SK-N-SH treated with all-trans-retinoic acid at 6 μM for 48 hours (cell line): ENCODE results near the gene PLEKHM3.

Experiments
- ATAC-seq: fragments of 200-7000 bp; cut with Tn5 transposase; 3 replicates; pipeline ENCODE4 v1.9.1; 2020; ENCODE audit warnings: mild to moderate bottlenecking, moderate library complexity
- ARNTL ChIP-seq: fragments of 450-650 bp; formaldehyde crosslinking; IDR thresholded peaks from 2 replicates; pipeline ENCODE4 v1.5.0; 2020; ENCODE audit warnings: low read depth, mild to moderate bottlenecking, moderate library complexity, borderline replicate concordance
- BACH2 ChIP-seq: fragments of 250-450 bp; sonication (Bioruptor Pico); IDR thresholded peaks from 2 replicates; pipeline ENCODE4 v1.9.0; 2021; ENCODE audit warnings: mild to moderate bottlenecking, borderline replicate concordance
- CSDC2 ChIP-seq: fragments of 250-450 bp; sonication (Bioruptor Pico); IDR thresholded peaks from 2 replicates; pipeline ENCODE4 v1.5.0; 2020; ENCODE audit warnings: mild to moderate bottlenecking, moderate library complexity
- ESRRG ChIP-seq: fragments of 250-450 bp; sonication (Bioruptor Pico); IDR thresholded peaks from 2 replicates; pipeline ENCODE4 v1.6.1; 2021; ENCODE audit warnings: mild to moderate bottlenecking
- OSR1 ChIP-seq: fragments of 250-450 bp; sonication (Bioruptor Pico); IDR thresholded peaks from 2 replicates; pipeline ENCODE4 v1.8.0; 2022; ENCODE audit warnings: moderate library complexity, mild to moderate bottlenecking, inconsistent platforms
- PATZ1 ChIP-seq: fragments of 250-450 bp; sonication (Bioruptor Pico); IDR thresholded peaks from 2 replicates; pipeline ENCODE4 v1.8.0; 2020; ENCODE audit warnings: mild to moderate bottlenecking, moderate library complexity, borderline replicate concordance
- PPARA ChIP-seq: fragments of 250-450 bp; sonication (Bioruptor Pico); IDR thresholded peaks from 2 replicates; pipeline ENCODE4 v1.5.0; 2020; ENCODE audit warnings: mild to moderate bottlenecking, borderline replicate concordance
- RARB ChIP-seq: fragments of 250-450 bp; sonication (Bioruptor Pico); IDR thresholded peaks from 2 replicates; pipeline ENCODE4 v1.8.0; 2021; ENCODE audit warnings: mild to moderate bottlenecking, moderate library complexity
- SNAI2 ChIP-seq: fragments of 250-450 bp; sonication (Bioruptor Pico); IDR thresholded peaks from 2 replicates; pipeline ENCODE4 v1.5.0; 2020; ENCODE audit warnings: mild to moderate bottlenecking, moderate library complexity
- TCF4 ChIP-seq: fragments of 250-450 bp; sonication (Bioruptor Pico); IDR thresholded peaks from 2 replicates; pipeline ENCODE4 v1.8.0; 2021; ENCODE audit warnings: mild to moderate bottlenecking, moderate library complexity, borderline replicate concordance
- TOX ChIP-seq: fragments of 250-450 bp; sonication (Bioruptor Pico); IDR thresholded peaks from 2 replicates; pipeline ENCODE4 v1.8.0; 2021; ENCODE audit warnings: mild to moderate bottlenecking, moderate library complexity, borderline replicate concordance
- ZC3H10 ChIP-seq: fragments of 250-450 bp; sonication (Bioruptor Pico); IDR thresholded peaks from 2 replicates; pipeline ENCODE4 v1.5.1; 2021; ENCODE audit warnings: mild to moderate bottlenecking, moderate library complexity
- ZFP3 ChIP-seq: fragments of 250-450 bp; sonication (Bioruptor Pico); IDR thresholded peaks from 2 replicates; pipeline ENCODE4 v1.5.0; 2020; ENCODE audit warnings: mild to moderate bottlenecking, moderate library complexity
- ZFP30 ChIP-seq: fragments of 450-650 bp; formaldehyde crosslinking; IDR thresholded peaks from 2 replicates; pipeline ENCODE4 v1.5.0; 2022; ENCODE audit warnings: mild to moderate bottlenecking, moderate library complexity
- ZNF565 ChIP-seq: fragments of 450-650 bp; formaldehyde crosslinking; conservative IDR thresholded peaks from 2 replicates; pipeline ENCODE4 v1.5.0; 2020; ENCODE audit warnings: low read depth, mild to moderate bottlenecking, moderate library complexity
- ZNF70 ChIP-seq: fragments of 450-650 bp; formaldehyde crosslinking; IDR thresholded peaks from 2 replicates; pipeline ENCODE4 v1.5.0; 2020; ENCODE audit warnings: mild to moderate bottlenecking, moderate library complexity
- ZNF8 ChIP-seq: fragments of 450-650 bp; formaldehyde crosslinking; IDR thresholded peaks from 2 replicates; pipeline ENCODE4 v1.5.0; 2020; ENCODE audit warnings: mild to moderate bottlenecking, moderate library complexity
- TF ChIP-seq, protein P1 (sequence below): fragments of 250-450 bp; sonication (Bioruptor Pico); IDR thresholded peaks from 2 replicates; pipeline ENCODE4 v1.8.0; 2021; ENCODE audit warnings: low read depth, mild to moderate bottlenecking, moderate library complexity, borderline replicate concordance
- TF ChIP-seq, protein P2 (sequence below): fragments of 250-450 bp; sonication (Bioruptor Pico); IDR thresholded peaks from 2 replicates; pipeline ENCODE4 v1.5.1; 2020; ENCODE audit warnings: low read depth, mild to moderate bottlenecking, moderate library complexity
- TF ChIP-seq, protein P3 (sequence below): fragments of 250-450 bp; sonication (Bioruptor Pico); IDR thresholded peaks from 2 replicates; pipeline ENCODE4 v1.5.1; 2021; ENCODE audit warnings: mild to moderate bottlenecking, moderate library complexity

Gene PLEKHM3

DNA sequence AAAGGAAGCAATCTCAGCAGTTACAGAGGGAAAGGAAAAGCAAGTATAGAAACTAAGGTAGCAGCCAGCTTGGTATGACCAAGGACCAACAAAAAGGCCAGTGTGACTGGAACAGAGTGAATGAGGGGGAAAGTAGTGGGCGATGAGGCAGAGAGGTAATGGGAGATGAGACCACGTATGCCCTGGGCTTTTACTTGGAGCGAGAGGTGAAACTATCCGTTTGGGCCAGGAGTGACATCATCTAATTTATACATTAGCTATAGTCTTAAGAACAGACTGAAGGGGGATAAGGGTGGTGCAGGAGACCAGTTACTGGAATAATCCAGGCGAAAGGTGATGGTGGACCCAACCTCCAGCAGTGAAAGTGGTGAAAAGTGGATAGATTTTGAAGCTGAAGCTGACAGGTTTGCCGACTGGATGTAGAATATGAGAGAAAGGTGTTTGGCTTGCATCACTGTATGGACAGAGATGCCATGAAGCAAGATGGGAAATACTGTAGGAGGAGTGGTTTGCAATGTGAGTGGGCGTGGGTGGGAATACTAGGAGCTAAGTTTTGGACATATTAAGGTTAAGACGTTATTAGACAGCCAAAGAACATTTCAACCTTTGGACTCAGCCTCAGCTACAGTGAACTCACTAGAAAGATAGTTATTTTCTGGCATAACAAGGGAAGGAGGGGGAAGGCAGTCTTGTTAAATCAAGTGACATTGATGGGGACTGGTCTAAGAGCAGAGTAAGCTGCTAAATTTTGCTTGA lies 106.0 kb downstream of the PLEKHM3 start:
- no peak for TF ChIP-seq ZNF8 (CRISPR knock-in tag)
- TF ChIP-seq TCF4 (CRISPR knock-in tag), result no peak
- TF ChIP-seq ZNF565 (CRISPR knock-in tag), result no peak
- TF ChIP-seq, protein P1, sequence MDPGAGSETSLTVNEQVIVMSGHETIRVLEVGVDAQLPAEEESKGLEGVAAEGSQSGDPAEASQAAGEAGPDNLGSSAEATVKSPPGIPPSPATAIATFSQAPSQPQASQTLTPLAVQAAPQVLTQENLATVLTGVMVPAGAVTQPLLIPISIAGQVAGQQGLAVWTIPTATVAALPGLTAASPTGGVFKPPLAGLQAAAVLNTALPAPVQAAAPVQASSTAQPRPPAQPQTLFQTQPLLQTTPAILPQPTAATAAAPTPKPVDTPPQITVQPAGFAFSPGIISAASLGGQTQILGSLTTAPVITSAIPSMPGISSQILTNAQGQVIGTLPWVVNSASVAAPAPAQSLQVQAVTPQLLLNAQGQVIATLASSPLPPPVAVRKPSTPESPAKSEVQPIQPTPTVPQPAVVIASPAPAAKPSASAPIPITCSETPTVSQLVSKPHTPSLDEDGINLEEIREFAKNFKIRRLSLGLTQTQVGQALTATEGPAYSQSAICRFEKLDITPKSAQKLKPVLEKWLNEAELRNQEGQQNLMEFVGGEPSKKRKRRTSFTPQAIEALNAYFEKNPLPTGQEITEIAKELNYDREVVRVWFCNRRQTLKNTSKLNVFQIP (CRISPR knock-in tag), result no peak
- TF ChIP-seq CSDC2, result no peak
- TF ChIP-seq, protein P2, sequence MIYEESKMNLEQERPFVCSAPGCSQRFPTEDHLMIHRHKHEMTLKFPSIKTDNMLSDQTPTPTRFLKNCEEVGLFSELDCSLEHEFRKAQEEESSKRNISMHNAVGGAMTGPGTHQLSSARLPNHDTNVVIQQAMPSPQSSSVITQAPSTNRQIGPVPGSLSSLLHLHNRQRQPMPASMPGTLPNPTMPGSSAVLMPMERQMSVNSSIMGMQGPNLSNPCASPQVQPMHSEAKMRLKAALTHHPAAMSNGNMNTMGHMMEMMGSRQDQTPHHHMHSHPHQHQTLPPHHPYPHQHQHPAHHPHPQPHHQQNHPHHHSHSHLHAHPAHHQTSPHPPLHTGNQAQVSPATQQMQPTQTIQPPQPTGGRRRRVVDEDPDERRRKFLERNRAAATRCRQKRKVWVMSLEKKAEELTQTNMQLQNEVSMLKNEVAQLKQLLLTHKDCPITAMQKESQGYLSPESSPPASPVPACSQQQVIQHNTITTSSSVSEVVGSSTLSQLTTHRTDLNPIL (CRISPR knock-in tag), result no peak
- TF ChIP-seq RARB (CRISPR knock-in tag), result no peak
- no peak for TF ChIP-seq TOX (CRISPR knock-in tag)
- TF ChIP-seq ZFP30 (CRISPR knock-in tag), result no peak
- TF ChIP-seq PATZ1 (CRISPR knock-in tag), result no peak
- TF ChIP-seq BACH2 (CRISPR knock-in tag), result no peak
- no peak for ATAC-seq

DNA sequence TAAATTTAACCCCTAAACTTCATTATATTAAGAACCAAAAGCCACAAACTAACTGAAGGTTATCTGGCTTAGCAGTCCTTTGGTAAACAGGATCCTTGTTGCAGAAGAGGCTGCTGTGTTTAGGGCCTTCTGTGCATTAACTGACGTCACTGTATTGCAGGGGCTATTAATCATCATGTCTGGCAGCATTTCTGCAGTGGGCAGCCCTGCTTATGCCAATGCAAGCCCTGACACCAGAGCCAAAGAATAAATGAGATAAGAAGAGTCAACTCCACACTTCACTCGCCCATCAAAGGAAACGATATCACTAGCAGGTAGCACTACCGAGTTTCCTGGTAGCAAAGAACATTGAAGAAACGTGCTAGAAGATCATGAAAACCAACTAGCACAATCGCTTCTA lies 110.6 kb downstream of the PLEKHM3 start:
- no peak for ATAC-seq
- no peak for TF ChIP-seq ARNTL (CRISPR knock-in tag)
- no peak for TF ChIP-seq SNAI2 (CRISPR knock-in tag)
- TF ChIP-seq ZC3H10 (CRISPR knock-in tag), result no peak
- TF ChIP-seq ZNF70 (CRISPR knock-in tag), result no peak
- no peak for TF ChIP-seq TCF4 (CRISPR knock-in tag)
- TF ChIP-seq PPARA (CRISPR knock-in tag), result no peak
- TF ChIP-seq, protein P2 (CRISPR knock-in tag), result no peak
- no peak for TF ChIP-seq CSDC2
- TF ChIP-seq ZFP3 (CRISPR knock-in tag), result no peak
- TF ChIP-seq BACH2 (CRISPR knock-in tag), result no peak
- TF ChIP-seq OSR1 (CRISPR knock-in tag), result no peak
- no peak for TF ChIP-seq ESRRG
- TF ChIP-seq RARB (CRISPR knock-in tag), result no peak
- TF ChIP-seq, protein P1 (CRISPR knock-in tag), result no peak
- TF ChIP-seq, protein P3, sequence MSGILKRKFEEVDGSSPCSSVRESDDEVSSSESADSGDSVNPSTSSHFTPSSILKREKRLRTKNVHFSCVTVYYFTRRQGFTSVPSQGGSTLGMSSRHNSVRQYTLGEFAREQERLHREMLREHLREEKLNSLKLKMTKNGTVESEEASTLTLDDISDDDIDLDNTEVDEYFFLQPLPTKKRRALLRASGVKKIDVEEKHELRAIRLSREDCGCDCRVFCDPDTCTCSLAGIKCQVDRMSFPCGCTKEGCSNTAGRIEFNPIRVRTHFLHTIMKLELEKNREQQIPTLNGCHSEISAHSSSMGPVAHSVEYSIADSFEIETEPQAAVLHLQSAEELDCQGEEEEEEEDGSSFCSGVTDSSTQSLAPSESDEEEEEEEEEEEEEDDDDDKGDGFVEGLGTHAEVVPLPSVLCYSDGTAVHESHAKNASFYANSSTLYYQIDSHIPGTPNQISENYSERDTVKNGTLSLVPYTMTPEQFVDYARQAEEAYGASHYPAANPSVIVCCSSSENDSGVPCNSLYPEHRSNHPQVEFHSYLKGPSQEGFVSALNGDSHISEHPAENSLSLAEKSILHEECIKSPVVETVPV, result no peak
- TF ChIP-seq PATZ1 (CRISPR knock-in tag), result no peak
- no peak for TF ChIP-seq ZNF565 (CRISPR knock-in tag)
- TF ChIP-seq ZNF8 (CRISPR knock-in tag), result no peak
